Measurements from ENCODE around the gene INF2.

The INF2 gene

DNA sequence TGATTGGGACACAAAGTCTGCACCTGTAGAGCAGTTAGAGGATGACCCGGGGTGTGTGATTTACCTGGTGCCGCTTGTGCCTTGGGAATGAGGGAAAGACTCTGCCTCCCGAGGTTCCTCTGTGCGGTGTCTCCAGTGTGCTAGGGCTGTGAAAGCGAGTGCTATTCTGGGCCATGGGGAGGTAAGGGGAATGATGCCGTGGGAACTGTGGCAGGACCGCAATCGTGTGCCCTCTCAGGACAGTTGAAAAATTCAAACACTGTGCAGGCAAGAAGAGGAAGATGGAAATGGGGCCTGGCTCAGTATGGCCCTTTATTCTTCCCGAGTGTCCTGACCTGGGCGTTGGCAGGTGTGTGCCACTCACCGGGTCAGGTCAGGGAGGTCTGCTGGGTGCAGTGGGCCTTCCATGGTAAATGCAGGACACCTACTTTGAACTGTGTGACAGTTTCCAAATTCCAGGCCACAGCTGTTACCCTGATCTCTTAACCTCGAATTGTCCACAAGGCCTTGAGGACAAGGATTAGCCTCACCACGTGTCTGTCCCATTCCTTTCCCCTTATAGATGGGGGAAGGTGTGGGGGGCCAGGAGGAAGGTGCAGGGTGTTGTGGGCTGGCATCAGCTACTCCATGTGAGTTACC lies 64.9 kb downstream of the INF2 start:
- no peak for DNase-seq

DNA sequence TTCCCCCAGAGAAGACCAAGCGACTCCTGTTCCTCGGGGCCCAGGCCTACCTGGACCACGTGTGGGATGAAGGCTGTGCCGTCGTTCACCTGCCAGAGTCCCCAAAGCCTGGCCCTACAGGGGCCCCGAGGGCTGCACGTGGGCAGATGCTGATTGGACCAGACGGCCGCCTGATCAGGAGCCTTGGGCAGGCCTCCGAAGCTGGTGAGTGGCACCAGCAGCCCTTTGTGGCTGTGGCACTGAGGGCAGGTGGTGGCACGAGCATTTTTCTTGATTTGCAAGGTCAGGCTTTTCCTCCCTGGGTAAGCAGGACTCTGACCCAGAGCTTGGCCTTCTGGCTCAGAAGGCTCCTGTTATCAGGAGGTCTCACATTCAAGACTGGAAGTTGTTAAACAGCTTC lies 66.2 kb downstream of the INF2 start:
- DNase-seq: no peak

DNA sequence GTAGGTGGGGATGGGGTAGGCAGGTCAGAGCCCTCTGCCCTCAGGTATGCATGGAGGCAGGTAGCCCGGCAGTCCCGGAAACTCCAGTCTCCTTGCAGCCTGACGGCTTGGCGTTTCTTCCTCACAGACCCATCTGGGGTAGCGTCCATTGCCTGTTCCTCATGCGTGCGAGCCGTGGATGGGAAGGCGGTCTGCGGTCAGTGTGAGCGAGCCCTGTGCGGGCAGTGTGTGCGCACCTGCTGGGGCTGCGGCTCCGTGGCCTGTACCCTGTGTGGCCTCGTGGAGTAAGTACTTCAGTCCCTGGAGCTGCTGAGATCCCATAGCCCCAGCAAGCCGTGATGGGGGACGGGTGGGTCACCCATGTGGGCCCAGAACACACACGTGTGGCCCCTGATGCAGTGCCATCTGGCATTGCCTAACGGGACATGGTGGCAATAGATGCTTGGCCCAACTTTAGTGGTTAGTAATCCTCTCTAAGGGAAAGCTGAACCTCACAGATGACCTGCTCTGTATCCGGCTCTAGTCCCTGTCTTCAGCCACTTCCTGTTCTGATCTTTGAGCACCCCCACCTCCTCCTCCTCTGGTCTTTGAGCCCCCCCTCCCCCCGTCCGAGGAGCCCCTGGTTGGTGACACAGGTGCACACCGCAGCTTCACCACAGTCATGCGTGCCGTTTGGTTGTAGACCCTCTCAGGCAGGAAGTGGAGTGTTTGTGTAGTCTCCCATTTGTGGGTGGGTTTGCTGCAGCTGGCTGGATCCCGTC lies 67.2 kb downstream of the INF2 start:
- no peak for DNase-seq

DNA sequence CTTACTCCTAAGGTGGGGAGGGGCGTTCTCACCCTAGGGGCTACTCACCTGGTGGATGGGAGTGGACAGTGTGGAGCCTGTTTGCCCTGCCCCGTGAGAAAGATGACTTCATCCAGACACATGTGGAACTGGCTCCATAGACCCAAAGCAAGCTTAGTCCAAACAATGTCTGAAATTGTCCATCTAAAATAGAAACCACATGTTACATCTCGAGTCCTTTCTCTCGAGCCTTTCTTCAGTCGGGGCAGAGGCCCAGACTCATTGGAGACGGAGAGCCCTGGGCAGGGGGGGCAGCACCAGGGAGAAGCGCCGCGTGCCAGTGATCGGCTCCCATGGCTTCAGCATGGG lies 67.8 kb downstream of the INF2 start:
- no peak for DNase-seq

DNA sequence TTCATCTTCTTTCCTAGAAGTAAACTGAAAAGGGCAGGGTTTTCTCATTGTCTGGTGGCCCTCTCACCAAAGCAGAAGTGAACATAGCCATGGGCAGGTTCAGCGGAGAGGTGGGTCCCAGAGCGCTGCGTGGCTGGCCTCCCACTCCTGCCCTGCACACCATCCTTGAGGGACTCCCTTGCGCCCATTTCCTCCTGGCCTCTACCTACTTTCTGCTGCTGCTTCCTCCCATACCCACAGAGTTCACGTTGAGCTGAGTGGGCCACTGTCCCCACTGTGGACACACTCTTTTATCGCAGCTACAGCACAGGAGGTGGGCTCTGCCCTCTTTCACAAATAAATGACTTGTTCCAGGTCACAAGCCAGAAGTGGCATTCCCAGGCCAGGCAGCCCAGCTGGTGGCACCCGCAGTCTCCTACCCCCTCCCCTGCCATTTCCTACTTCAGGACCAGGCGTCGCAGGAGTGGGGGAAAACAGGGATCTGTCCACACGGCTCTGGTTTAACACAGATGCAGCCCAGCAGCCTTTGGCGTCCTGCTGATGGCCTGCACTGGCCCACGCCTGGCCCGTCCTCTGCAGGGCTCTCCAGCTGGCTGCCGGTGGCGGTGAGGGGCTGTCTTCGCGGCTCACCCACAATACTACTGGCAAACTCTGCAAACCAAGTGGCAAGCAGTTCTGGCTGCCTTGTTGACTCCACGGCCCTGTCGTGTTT lies 68.4 kb downstream of the INF2 start:
- DNase-seq: no peak

DNA sequence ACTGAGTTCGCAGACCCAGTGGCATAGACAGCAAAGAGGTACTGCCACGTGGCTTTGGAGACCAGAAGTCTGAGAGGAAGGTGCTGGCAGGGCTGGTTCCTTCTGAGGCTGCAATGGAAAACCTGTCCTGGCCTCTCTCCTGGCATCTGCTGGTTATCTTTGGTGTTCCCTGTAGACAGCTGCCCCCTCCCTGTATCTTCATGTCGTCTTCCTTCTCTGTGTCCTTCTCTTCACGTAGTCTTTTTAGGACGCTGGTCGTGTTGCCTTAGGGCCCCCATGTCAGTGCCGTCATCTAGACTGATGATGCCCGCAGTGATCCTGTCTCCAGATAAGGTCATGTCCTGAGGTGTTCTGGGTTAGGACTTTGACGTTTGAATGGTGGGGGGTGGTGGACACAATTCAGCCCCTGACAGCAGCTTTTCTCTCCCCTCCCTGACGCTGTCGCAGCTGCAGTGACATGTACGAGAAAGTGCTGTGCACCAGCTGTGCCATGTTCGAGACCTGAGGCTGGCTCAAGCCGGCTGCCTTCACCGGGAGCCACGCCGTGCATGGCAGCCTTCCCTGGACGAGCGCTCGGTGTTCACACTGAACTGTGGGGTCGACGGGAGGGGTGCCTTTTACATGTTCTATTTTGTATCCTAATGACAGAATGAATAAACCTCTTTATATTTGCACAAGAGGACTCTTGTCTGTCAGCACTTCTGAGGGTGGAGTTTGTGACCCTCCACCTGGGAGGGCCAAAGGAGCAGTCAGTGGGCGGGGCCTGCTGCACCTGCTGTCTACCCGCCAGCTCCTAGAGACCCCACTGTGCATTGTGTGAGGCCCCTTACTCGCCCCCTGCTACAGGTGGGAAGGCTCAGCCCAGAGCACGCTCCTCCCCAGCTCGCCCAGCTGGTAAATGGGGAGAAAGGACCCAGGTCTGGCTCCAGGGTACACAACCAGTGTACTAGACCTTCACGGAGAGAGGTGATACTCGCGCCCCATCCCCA lies 69.9 kb downstream of the INF2 start:
- no peak for DNase-seq

DNA sequence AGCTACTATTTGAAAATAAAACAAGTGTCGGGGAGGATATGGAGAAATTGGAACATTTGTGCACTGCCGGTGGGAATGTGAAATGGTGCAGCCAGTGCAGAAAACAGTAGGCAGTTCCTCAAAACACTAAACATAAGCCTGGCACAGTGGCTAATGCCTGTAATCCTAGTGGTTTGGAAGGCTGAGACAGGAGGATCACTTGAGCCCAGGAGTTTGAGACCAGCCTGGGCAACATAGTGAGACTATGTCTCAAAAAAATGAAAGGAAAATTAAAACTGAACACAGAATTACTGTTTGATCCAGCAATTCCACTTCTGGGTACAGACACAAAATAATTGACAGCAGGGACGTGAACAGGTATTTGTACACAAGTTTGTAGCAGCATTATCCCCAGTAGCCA lies 76.1 kb downstream of the INF2 start:
- DNase-seq: no peak

DNA sequence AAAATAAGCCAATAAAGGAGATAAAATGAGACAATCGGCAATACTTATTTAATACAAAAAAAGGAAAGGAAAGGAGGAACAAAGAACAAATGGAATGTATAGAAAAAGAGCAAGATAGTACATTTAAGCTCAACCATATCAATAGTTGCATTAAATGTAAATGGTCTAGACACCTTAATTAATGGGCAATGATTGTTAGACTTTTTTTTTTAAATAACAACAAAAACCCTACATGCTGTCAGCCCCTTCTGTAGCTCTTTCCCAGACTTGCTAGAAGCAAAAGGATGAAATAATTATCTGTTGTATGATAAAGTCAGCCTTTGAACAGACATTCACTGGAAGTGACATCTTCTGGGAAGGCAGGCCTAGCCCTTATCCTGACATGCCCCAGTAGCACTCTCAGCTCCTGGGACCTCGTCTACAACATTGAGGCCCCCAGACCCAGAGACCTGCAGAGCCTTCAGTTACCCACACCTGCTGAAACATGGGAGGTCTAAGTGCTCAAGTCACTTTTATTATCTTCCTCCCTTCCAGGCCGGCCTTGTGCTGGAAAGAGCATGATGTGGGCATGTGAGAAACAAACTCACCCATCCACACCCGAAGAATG lies 76.9 kb downstream of the INF2 start:
- DNase-seq: no peak

DNA sequence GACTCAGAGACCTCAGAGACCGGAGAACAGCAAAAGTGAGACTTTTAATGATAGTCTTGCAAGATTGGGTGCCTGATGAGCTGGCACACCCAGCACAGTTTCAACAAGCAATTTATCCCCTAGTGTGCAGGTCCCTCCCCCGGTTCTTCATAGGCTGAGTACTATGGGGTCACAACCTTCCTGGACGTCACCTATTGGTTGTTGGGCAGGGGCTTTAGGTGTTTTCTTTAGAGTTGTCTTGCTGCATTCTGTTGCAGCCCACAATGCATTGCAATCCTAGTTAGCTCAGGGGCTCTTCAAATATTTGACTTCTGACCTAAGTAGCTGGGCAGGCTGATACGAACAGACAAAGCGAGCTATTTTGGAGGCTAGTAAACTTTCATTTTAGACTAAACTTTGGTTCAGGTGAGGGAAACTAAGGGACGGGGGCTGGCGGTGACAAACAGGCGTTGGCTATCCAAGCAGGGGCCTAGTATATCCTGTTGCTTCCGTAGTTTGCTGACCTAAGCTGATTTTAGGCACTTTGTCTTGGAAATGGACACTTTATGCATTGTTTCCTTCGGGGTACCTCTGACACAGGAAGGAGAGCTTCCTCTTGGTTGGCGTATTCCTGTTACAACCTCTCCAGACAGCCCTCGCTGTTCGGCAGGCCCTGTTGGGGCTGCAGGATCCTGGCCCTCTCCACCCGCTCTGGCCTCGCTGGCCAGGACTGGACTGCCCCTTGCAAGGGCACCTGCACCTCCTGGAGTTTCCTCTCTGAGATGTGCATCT lies 77.6 kb downstream of the INF2 start:
- no peak for DNase-seq

DNA sequence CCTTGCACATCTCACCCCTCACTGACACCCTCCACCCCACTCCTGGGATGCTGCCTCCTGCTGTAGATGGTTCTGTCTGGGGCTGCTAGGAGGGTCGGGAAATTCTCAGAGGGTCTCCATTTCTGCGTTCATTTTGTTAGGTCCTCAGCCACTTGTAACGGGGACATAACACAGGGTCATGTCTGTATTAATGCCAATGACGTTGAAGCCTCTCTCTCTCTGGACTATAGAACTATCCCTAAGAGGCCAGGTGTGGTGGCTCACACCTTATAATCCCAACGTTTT lies 78.2 kb downstream of the INF2 start:
- no peak for DNase-seq

DNA sequence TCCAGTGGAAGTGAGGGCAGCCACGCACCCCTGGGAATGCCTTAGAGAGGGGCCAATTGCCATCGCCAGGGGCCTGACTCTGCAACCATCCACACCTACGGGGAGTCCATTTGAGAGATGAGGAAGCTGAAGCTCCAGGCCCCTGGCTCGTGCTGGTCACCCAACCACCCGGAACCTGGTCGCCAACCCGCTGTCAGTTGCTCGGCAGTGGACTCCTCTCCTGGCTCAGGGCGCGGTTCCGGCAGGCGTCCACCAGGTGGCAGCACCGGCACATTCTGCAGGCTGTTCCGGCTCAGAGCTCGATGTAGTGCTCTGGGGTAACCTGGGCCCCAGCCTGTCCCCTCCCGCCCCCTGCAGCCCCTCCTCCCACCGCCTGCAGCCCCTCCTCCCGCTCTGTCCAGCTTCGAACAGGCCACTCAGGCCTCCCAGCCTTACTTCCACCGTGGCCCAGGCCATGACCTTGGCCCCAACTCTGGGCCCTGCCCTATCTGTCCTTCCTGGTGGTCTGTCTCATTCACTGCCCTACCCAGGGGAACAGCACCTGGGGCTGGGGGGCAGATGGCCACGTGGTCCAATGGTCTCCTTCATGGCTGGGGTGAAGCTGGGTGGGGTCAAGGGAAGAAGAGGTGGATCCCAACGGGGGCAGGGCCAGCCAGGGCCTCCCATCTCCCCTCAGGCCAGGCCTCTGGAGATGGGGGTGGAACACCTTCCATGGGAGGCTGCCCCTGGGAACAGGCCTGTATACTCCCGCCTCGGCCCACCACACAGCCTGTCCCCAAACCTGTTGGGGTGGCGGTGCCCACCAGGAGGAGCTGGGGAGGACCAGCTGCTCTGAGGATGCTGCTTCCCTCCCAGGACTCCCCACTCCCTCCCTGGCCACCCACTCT lies 79.3 kb downstream of the INF2 start:
- DNase-seq: peak; percentile 81

DNA sequence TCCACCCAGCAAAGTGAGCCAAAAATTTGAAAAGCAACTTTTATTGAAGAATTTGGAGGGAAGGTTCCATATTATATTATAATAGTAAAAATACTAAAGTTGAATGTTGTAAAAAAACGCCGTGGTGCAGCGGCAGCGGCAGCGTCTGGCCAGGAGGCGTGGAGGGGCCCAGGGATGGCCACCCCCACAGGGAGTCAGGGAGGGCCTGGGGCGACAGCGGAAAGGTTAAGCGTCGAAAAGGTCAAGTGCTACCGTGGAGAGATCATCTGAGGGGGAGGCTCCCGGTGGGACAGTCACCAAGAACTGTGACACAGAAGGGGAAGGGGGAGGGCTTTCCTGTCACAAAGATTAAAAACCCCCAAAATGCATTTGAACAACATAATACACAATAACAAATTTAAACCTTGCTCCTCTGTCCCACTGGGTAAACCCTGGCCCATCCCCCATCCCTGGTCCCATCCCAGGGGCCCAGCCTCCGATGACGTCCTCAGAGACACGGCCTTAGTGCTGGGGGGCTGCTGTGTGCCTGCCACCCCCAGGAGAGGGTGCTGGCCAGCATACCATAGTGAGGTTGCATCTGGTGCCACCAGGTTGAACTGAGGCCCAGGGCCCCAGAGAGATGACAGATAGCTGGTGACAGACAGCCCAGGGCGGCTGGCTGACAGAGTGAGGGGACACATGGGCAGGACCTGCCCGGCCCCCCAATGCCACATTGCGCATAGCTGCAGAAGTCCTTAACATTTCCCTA lies 80.1 kb downstream of the INF2 start:
- DNase-seq: no peak

DNA sequence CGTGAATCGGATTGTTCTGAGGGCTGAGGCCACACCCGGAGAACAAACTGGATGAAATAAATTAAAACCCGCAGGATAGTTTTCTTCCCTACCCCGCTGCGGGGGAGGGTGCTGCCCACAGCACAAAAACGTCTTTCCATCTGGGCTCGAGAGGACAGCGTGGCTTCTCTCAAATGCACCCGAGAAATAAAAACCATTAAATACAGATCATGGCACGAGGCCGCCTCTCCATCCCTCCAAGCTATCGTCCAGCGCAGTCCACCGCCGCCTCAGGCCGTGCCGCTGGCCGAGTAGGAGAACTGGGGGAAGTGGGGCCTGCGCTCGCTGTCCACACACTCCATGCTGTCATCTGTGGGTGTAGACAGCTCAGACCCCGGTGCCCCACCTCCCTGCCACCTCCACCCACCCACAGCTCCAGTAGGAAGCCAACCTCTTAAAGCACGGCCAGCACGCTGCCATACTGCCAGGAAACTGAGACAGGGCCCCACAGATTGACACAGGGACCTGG lies 80.7 kb downstream of the INF2 start:
- no peak for DNase-seq

DNA sequence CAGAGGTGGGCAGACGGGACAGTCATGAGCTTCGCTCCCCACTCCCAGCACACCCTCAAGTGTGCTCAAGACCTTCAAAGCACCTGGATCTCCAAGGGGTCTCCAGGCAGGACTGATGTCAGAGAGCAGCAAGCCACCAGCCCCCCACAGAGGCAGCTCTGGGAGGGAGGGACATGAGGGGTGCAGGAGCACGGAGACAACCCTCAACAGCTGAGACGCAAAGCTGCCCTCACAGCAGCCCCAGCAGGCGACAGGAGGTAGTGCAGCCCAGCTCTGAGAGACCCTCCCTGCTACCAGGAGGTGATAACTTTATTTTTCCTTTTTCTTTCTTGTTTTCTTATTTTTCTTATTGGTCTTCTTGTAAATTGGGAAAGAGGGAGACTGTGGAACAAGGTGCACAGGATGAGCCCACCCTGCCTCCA lies 81.4 kb downstream of the INF2 start:
- no peak for DNase-seq

DNA sequence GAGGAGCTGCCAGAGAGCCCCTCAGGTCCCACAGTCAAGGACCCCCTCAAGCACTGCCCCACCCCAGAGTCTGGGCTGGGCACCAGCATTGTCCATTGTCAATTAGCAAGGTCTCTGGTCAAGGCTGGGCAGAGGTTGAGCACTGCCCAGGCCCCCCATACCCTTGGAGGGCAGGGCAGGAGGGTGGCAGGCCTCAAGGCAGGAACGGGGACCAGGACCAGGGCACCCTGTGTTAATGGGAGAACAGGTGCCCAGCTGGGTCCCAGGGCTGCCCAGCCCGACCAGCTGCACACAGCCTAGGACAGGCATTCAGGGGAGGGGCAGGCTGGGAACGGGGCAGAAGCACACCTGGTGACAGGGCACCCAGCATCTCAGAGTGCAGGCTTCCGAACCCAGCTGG lies 82.0 kb downstream of the INF2 start:
- DNase-seq: no peak
